Omental fat pad (tissue), 4 donors: ENCODE measurements around the gene BCR. TPM values are rescaled to one million over a fixed set of nuclear protein-coding genes. Genes with fewer than 3 reads are reported as not detected.

Experiments
- ATAC-seq: fragments of 150-250 bp; one replicate; pipeline ENCODE4 v1.9.1; 2016; ENCODE audit warnings: mild to moderate bottlenecking, moderate library complexity; ENCODE audit not compliant: low FRiP score
- DNase-seq: peaks from one replicate; pipeline ENCODE4 v3.0.0-alpha.2; 2019; ENCODE audit warnings: low spot score
- CTCF ChIP-seq, 3 donors: fragments of 450-650 bp; IDR thresholded peaks; one replicate each; pipeline ENCODE4 v1.5.1; 2016 to 2017; ENCODE audit warnings: antibody characterized with exemption in 3 of 3, mild to moderate bottlenecking in 3 of 3, moderate library complexity in 2 of 3
- total RNA-seq, 4 donors: library from RNA; depleted of rRNA; stranded (reverse); fragments of >200 nt; gene quantifications; one replicate each; pipeline ENCODE4 v1.1.0, GENCODE V29; 2016

BCR gene
- total RNA-seq, 4 donors from 2014 or later: 34.8 to 128 (median 51.4) TPM

GRCh38 chr22:23278883-23279675, 98.8 kb downstream of the BCR start:
- ATAC-seq (peak; percentile 5), DNase-seq (no peak)
- no peak for TF ChIP-seq CTCF (IDR thresholded peaks at IDR 0.05)

- no peak for TF ChIP-seq CTCF (IDR thresholded peaks at IDR 0.05)
- DNase-seq (no peak), ATAC-seq (no peak)
These were observed 99.5 kb downstream of the BCR start for GRCh38 chr22:23279781-23280180.

- ATAC-seq (no peak), DNase-seq (no peak)
These were observed 100.2 kb downstream of the BCR start for GRCh38 chr22:23280356-23281052.

GRCh38 chr22:23281053-23281405, 100.7 kb downstream of the BCR start:
- ATAC-seq: no peak
- no peak for TF ChIP-seq CTCF (IDR thresholded peaks at IDR 0.05)

More at GRCh38 chr22:23280356-23281052, 100.2 kb downstream of the BCR start:
- TF ChIP-seq CTCF (IDR thresholded peaks at IDR 0.05): no peak

GRCh38 chr22:23281406-23282088, 101.2 kb downstream of the BCR start:
- DNase-seq: peak; percentile 65
- peak in 2 of 3 donors; percentile 80 to 89 for TF ChIP-seq CTCF (IDR thresholded peaks at IDR 0.05)
- peak; percentile 46 for ATAC-seq

More at GRCh38 chr22:23281053-23281405, 100.7 kb downstream of the BCR start:
- DNase-seq: no peak

GRCh38 chr22:23282089-23282501, 101.8 kb downstream of the BCR start:
- no peak for DNase-seq
- peak; percentile 61 for ATAC-seq
- TF ChIP-seq CTCF (IDR thresholded peaks at IDR 0.05): no peak
